ENCODE results near the gene MAPK8.
"Not testable (repeated sequence)": the region's sequence is repeated elsewhere in the genome, so short reads cannot be mapped to it uniquely, and the experiment has no call there.

The MAPK8 gene

GRCh38 chr10:48421862-48422261, 115.4 kb downstream of the MAPK8 start:
- not testable (repeated sequence) for DNase-seq

GRCh38 chr10:48423884-48424283, 117.4 kb downstream of the MAPK8 start:
- DNase-seq, result no peak

- DNase-seq, result no peak
Measured at GRCh38 chr10:48428896-48429295, 122.4 kb downstream of the MAPK8 start.

GRCh38 chr10:48429309-48429708, 122.8 kb downstream of the MAPK8 start:
- DNase-seq, result no peak

- no peak for DNase-seq
Measured at GRCh38 chr10:48430402-48430993, 124.0 kb downstream of the MAPK8 start.

GRCh38 chr10:48431871-48432270, 125.4 kb downstream of the MAPK8 start:
- DNase-seq, result no peak

- no peak for DNase-seq
Measured at GRCh38 chr10:48437546-48437945, 131.1 kb downstream of the MAPK8 start.

- DNase-seq, result no peak
Measured at GRCh38 chr10:48439031-48439430, 132.6 kb downstream of the MAPK8 start.

- DNase-seq, result no peak
Measured at GRCh38 chr10:48439581-48440041, 133.1 kb downstream of the MAPK8 start.

GRCh38 chr10:48440771-48441170, 134.3 kb downstream of the MAPK8 start:
- no peak for DNase-seq

GRCh38 chr10:48442090-48442808, 135.8 kb downstream of the MAPK8 start:
- DNase-seq, result no peak

GRCh38 chr10:48442809-48443177, 136.3 kb downstream of the MAPK8 start:
- DNase-seq, result no peak

- DNase-seq, result peak in 1 of 2 donors; percentile 36
Measured at GRCh38 chr10:48444266-48444665, 137.8 kb downstream of the MAPK8 start.

GRCh38 chr10:48444861-48445841, 138.7 kb downstream of the MAPK8 start:
- DNase-seq, result no peak

GRCh38 chr10:48445932-48446331, 139.5 kb downstream of the MAPK8 start:
- DNase-seq, result no peak

- DNase-seq, result no peak
Measured at GRCh38 chr10:48446785-48447184, 140.3 kb downstream of the MAPK8 start.

GRCh38 chr10:48447356-48448215, 141.1 kb downstream of the MAPK8 start:
- no peak for DNase-seq

GRCh38 chr10:48448796-48449195, 142.3 kb downstream of the MAPK8 start:
- DNase-seq, result no peak

GRCh38 chr10:48449501-48450232, 143.2 kb downstream of the MAPK8 start:
- DNase-seq, result no peak

GRCh38 chr10:48450233-48450740, 143.8 kb downstream of the MAPK8 start:
- DNase-seq, result no peak

GRCh38 chr10:48450741-48451466, 144.4 kb downstream of the MAPK8 start:
- no peak for DNase-seq

Data from bone marrow (tissue), 2 donors.